ENCODE results near the gene PDGFB.

GRCh38 chr22:39232246-39232645 lies 12.5 kb downstream of the PDGFB start:
- TF ChIP-seq CTCF (IDR thresholded peaks at IDR 0.05) = no peak
- no peak for TF ChIP-seq POLR2A (IDR thresholded peaks at IDR 0.05)
